GM13977 (cell line): ENCODE data around the gene ATN1.

Experiments
- DNase-seq: peaks from one replicate; pipeline ENCODE4 v3.0.0; 2012; ENCODE audit warnings: low spot score
- CTCF ChIP-seq: IDR thresholded peaks from 2 replicates; pipeline ENCODE4 v1.5.1; 2012; ENCODE audit warnings: mild to moderate bottlenecking, control low read depth; ENCODE audit not compliant: insufficient read depth; ENCODE audit errors: extremely low read depth, missing control alignments
- in situ Hi-C: fragments of 300-500 bp; cut with MboI; formaldehyde crosslinking; loops from one replicate; pipeline ENCODE4 v1.12.0; 2022; ENCODE audit warnings: low sequenced_read_pairs, low pct_unique_long_range_greater_than_20kb, mixed read lengths, inconsistent platforms; ENCODE audit not compliant: unreplicated experiment

ATN1 gene

GRCh38 chr12:6967651-6968100, 39.9 kb downstream of the ATN1 start:
- no peak for TF ChIP-seq CTCF
- in situ Hi-C loops: no loop called here

GRCh38 chr12:6968426-6968825, 40.7 kb downstream of the ATN1 start:
- no peak for DNase-seq
- TF ChIP-seq CTCF: no peak
- in situ Hi-C loops: no loop called here

More at GRCh38 chr12:6967651-6968100, 39.9 kb downstream of the ATN1 start:
- no peak for DNase-seq

GRCh38 chr12:6970096-6970527, 42.4 kb downstream of the ATN1 start:
- no peak for TF ChIP-seq CTCF
- no peak for DNase-seq
- in situ Hi-C loops: no loop called here

GRCh38 chr12:6974180-6974579, 46.4 kb downstream of the ATN1 start:
- no peak for DNase-seq
- in situ Hi-C loops: no loop called here
- TF ChIP-seq CTCF: no peak

GRCh38 chr12:6975297-6976032, 47.7 kb downstream of the ATN1 start:
- no peak for TF ChIP-seq CTCF
- in situ Hi-C loops: no loop called here
- no peak for DNase-seq

GRCh38 chr12:6977653-6978052, 49.9 kb downstream of the ATN1 start:
- DNase-seq: no peak
- no peak for TF ChIP-seq CTCF
- in situ Hi-C loops: no loop called here
